H1 (cell line): Measurements from ENCODE around the gene CEMIP2. TPM values are rescaled to one million over a fixed set of nuclear protein-coding genes. Genes with fewer than 3 reads are reported as not detected.

Source experiments
- CTCF ChIA-PET: fragments of 300-600 bp; sonication (Branson Sonifier 250); formaldehyde crosslinking; loops from one replicate; lab custom pipeline; 2021; ENCODE audit not compliant: partially characterized antibody; lab: Charles Lee
- POLR2A ChIA-PET: fragments of 300-600 bp; sonication (Branson Sonifier 250); formaldehyde crosslinking; loops from one replicate; lab custom pipeline; 2021; ENCODE audit warnings: inconsistent platforms; ENCODE audit not compliant: partially characterized antibody; lab: Charles Lee
- DNase-seq, 2 experiments: peaks; one replicate each; pipeline versions ENCODE4 v3.0.0 to v3.0.0-alpha.2; 2010 to 2022; ENCODE audit warnings: low spot score in 2 of 2, low read depth in 1 of 2, mixed read lengths in 1 of 2
- FAIRE-seq: peaks from 2 replicates; lab custom pipeline; 2011; peaks lifted over from hg19 to GRCh38; lab: Jason Lieb, UNC
- H2AFZ ChIP-seq: 2 replicates; pipeline ENCODE4 v1.8.1; 2012; ENCODE audit warnings: low read length, inconsistent platforms
- H2AK5ac ChIP-seq: 2 replicates; pipeline ENCODE4 v1.6.1; 2013; ENCODE audit warnings: low read depth, low read length
- H2BK120ac ChIP-seq: replicated peaks from 2 replicates; pipeline ENCODE3; 2013; ENCODE audit warnings: low read depth, low read length, inconsistent platforms
- H2BK12ac ChIP-seq: 2 replicates; pipeline ENCODE4 v1.6.1; 2013; ENCODE audit warnings: low read depth, low read length
- H2BK15ac ChIP-seq: 2 replicates; pipeline ENCODE4 v1.6.1; 2013; ENCODE audit warnings: low read length
- H2BK20ac ChIP-seq: 2 replicates; pipeline ENCODE4 v1.6.1; 2013; ENCODE audit warnings: low read length
- H2BK5ac ChIP-seq: 2 replicates; pipeline ENCODE4 v1.6.1; 2013; ENCODE audit warnings: low read depth, low read length
- H3K14ac ChIP-seq: 2 replicates; pipeline ENCODE4 v1.6.1; 2013; ENCODE audit warnings: inconsistent platforms; ENCODE audit not compliant: insufficient read length
- H3K18ac ChIP-seq: 2 replicates; pipeline ENCODE4 v1.6.1; 2013; ENCODE audit warnings: low read length; ENCODE audit errors: extremely low read depth
- H3K23ac ChIP-seq: 2 replicates; pipeline ENCODE4 v1.6.1; 2013; ENCODE audit warnings: inconsistent platforms; ENCODE audit not compliant: insufficient read length
- H3K23me2 ChIP-seq: 2 replicates; pipeline ENCODE4 v1.6.1; 2013; ENCODE audit warnings: low read depth, low read length
- H3K27ac ChIP-seq: 2 replicates; pipeline ENCODE4 v1.6.1; 2011; ENCODE audit warnings: low read depth, low read length, inconsistent platforms
- H3K27me3 ChIP-seq, 4 experiments: replicated peaks in 1 of 4; 1 replicate in 1 of 4; 2 replicates in 3 of 4; pipeline versions ENCODE4 v1.6.1 to v1.8.1; 2011 to 2013; ENCODE audit warnings: low read length in 3 of 4, mild to moderate bottlenecking in 3 of 4, inconsistent platforms in 2 of 4, mixed read lengths in 2 of 4, moderate library complexity in 1 of 4; ENCODE audit not compliant: control insufficient read depth in 3 of 4, insufficient read depth in 3 of 4; ENCODE audit errors: extremely low read depth in 1 of 4
- H3K36me3 ChIP-seq, 4 experiments: 2 replicates each; pipeline versions ENCODE4 v1.6.1 to v1.8.1; 2011 to 2013; ENCODE audit warnings: mild to moderate bottlenecking in 4 of 4, low read length in 3 of 4, moderate library complexity in 2 of 4, control low read depth in 1 of 4, inconsistent platforms in 1 of 4; ENCODE audit not compliant: insufficient read depth in 4 of 4, control insufficient read depth in 2 of 4
- H3K4ac ChIP-seq: replicated peaks from 2 replicates; pipeline ENCODE3; 2013; ENCODE audit warnings: low read length, low read depth, mixed read lengths, inconsistent platforms; ENCODE audit not compliant: insufficient read length
- H3K4me1 ChIP-seq, 4 experiments: replicated peaks in 1 of 4; 1 replicate in 1 of 4; 2 replicates in 3 of 4; pipeline versions ENCODE4 v1.6.1 to v1.8.1; 2011 to 2013; ENCODE audit warnings: low read length in 3 of 4, inconsistent platforms in 2 of 4, mixed read lengths in 1 of 4; ENCODE audit not compliant: insufficient read depth in 4 of 4, control insufficient read depth in 3 of 4
- H3K4me2 ChIP-seq, 2 experiments: 2 replicates each; pipeline versions ENCODE4 v1.6.1 to v1.8.1; 2011 to 2013; ENCODE audit warnings: low read depth in 2 of 2, low read length in 2 of 2, control low read depth in 1 of 2, inconsistent platforms in 1 of 2, mild to moderate bottlenecking in 1 of 2; ENCODE audit not compliant: insufficient read depth in 1 of 2
- H3K4me3 ChIP-seq, 4 experiments: fragments of 200-600, 300-600 bp in 1 of 4; sonication (generic), shearing (Covaris generic), sonication (Bioruptor Twin) in 1 of 4; 2 replicates each; pipeline versions ENCODE4 v1.5.1 to v1.8.1; 2011 to 2016; ENCODE audit warnings: low read length in 4 of 4, low read depth in 3 of 4, control low read depth in 2 of 4, inconsistent platforms in 2 of 4, mild to moderate bottlenecking in 2 of 4, mixed read lengths in 1 of 4, moderate library complexity in 1 of 4; ENCODE audit not compliant: insufficient read depth in 2 of 4; ENCODE audit errors: extremely low read depth in 1 of 4
- H3K56ac ChIP-seq: replicated peaks from 2 replicates; pipeline ENCODE3; 2013; ENCODE audit warnings: low read depth, mild to moderate bottlenecking, mixed read lengths, low read length, inconsistent platforms; ENCODE audit not compliant: insufficient read length
- H3K79me1 ChIP-seq: 2 replicates; pipeline ENCODE4 v1.6.1; 2013; ENCODE audit warnings: low read depth, low read length, control low read depth
- H3K79me2 ChIP-seq, 2 experiments: 2 replicates each; pipeline versions ENCODE4 v1.6.1 to v1.8.1; 2012 to 2013; ENCODE audit warnings: low read length in 2 of 2, mild to moderate bottlenecking in 2 of 2, inconsistent platforms in 1 of 2; ENCODE audit not compliant: insufficient read depth in 2 of 2, control insufficient read depth in 1 of 2
- H3K9ac ChIP-seq, 4 experiments: replicated peaks in 1 of 4; 1 replicate in 1 of 4; 2 replicates in 3 of 4; pipeline versions ENCODE4 v1.6.1 to v1.8.1; 2011 to 2013; ENCODE audit warnings: low read depth in 3 of 4, low read length in 3 of 4, control low read depth in 2 of 4, mild to moderate bottlenecking in 2 of 4, moderate library complexity in 2 of 4, inconsistent platforms in 1 of 4; ENCODE audit errors: extremely low read depth in 1 of 4
- H3K9me3 ChIP-seq, 2 experiments: 2 replicates each; pipeline versions ENCODE4 v1.6.1 to v1.8.1; 2012 to 2013; ENCODE audit warnings: mild to moderate bottlenecking in 2 of 2, moderate library complexity in 2 of 2, control low read depth in 1 of 2, inconsistent platforms in 1 of 2, low read depth in 1 of 2, low read length in 1 of 2, mixed read lengths in 1 of 2; ENCODE audit not compliant: insufficient read depth in 2 of 2
- H4K20me1 ChIP-seq, 2 experiments: replicated peaks in 1 of 2; 2 replicates each; pipeline versions ENCODE3 to v1.8.1; 2011 to 2013; ENCODE audit warnings: inconsistent platforms in 2 of 2, low read length in 2 of 2, mild to moderate bottlenecking in 1 of 2; ENCODE audit not compliant: insufficient read depth in 2 of 2, control insufficient read depth in 1 of 2
- H4K5ac ChIP-seq: 2 replicates; pipeline ENCODE4 v1.6.1; 2013; ENCODE audit warnings: low read length, low read depth, mixed read lengths, inconsistent platforms; ENCODE audit not compliant: insufficient read length
- H4K8ac ChIP-seq: 2 replicates; pipeline ENCODE4 v1.8.0; 2013; ENCODE audit warnings: mild to moderate bottlenecking, moderate library complexity, low read length, inconsistent platforms; ENCODE audit not compliant: insufficient read depth; ENCODE audit errors: extremely low read depth
- H4K91ac ChIP-seq: replicated peaks from 2 replicates; pipeline ENCODE3; 2013; ENCODE audit warnings: low read length, mixed read lengths, inconsistent platforms; ENCODE audit not compliant: insufficient read length
- BCL11A ChIP-seq, 2 experiments: IDR thresholded peaks; one replicate each; pipeline ENCODE4 v1.6.1; 2011; ENCODE audit warnings: low read depth in 2 of 2, low read length in 2 of 2, mild to moderate bottlenecking in 2 of 2
- CHD1 ChIP-seq: IDR thresholded peaks from 2 replicates; pipeline ENCODE4 v1.6.1; 2012; ENCODE audit warnings: low read depth, low read length, improper control_type of control experiment
- CTBP2 ChIP-seq: IDR thresholded peaks from 2 replicates; pipeline ENCODE4 v1.7.0; 2011; ENCODE audit warnings: borderline replicate concordance, mild to moderate bottlenecking, moderate library complexity, mixed read lengths, low read length; ENCODE audit not compliant: insufficient read depth, insufficient read length
- EP300 ChIP-seq, 2 experiments: IDR thresholded peaks; 1 replicate in 1 of 2; 2 replicates in 1 of 2; pipeline ENCODE4 v1.6.1; 2011 to 2012; ENCODE audit warnings: low read depth in 2 of 2, low read length in 2 of 2, mild to moderate bottlenecking in 2 of 2, borderline replicate concordance in 1 of 2, inconsistent platforms in 1 of 2, moderate library complexity in 1 of 2
- FOSL1 ChIP-seq: IDR thresholded peaks from 2 replicates; pipeline ENCODE4 v1.6.1; 2011; ENCODE audit warnings: mild to moderate bottlenecking, low read depth, low read length, moderate library complexity; ENCODE audit not compliant: insufficient read depth
- KDM1A ChIP-seq: fragments of 200-600, 300-600 bp; sonication (generic); IDR thresholded peaks from 2 replicates; pipeline ENCODE4 v1.7.1; 2016; ENCODE audit warnings: mild to moderate bottlenecking, low read length, borderline replicate concordance
- PHF8 ChIP-seq: fragments of 200-600 bp; sonication (generic); conservative IDR thresholded peaks from 2 replicates; pipeline ENCODE4 v1.7.1; 2012; ENCODE audit warnings: low read depth, mild to moderate bottlenecking, inconsistent platforms, low read length, moderate library complexity
- POLR2A ChIP-seq, 2 experiments: IDR thresholded peaks; 1 replicate in 1 of 2; 2 replicates in 1 of 2; pipeline ENCODE4 v1.6.1; 2011; ENCODE audit warnings: low read depth in 2 of 2, low read length in 2 of 2, mild to moderate bottlenecking in 2 of 2; ENCODE audit errors: control extremely low read depth in 1 of 2
- SIX5 ChIP-seq: IDR thresholded peaks from 2 replicates; pipeline ENCODE4 v1.6.1; 2011; ENCODE audit warnings: mild to moderate bottlenecking, low read depth, low read length
- TCF12 ChIP-seq: IDR thresholded peaks from 2 replicates; pipeline ENCODE4 v1.6.1; 2011; ENCODE audit warnings: low read depth, mild to moderate bottlenecking, low read length
- USF2 ChIP-seq: IDR thresholded peaks from 2 replicates; pipeline ENCODE4 v1.6.1; 2011; ENCODE audit warnings: low read length, improper control_type of control experiment
- WGBS, 2 experiments: shearing (Covaris generic) in 1 of 2; methylation state at CpG; one replicate each; pipeline versions ENCODE4 v1.1.6 to v1.1.7; 2013 to 2015; ENCODE audit warnings: low lambda C conversion rate in 2 of 2, mixed read lengths in 2 of 2, inconsistent platforms in 1 of 2, low coverage in 1 of 2, missing lambda C conversion rate in 1 of 2; ENCODE audit not compliant: insufficient replicate concordance in 2 of 2, insufficient coverage in 1 of 2, insufficient read length in 1 of 2; ENCODE audit errors: extremely low coverage in 1 of 2, missing lambda C conversion rate in 1 of 2; 5-methylcytosine and 5-hydroxymethylcytosine counted together
- polyA plus RNA-seq, 7 experiments: library from polyadenylated mRNA; depleted of rRNA in 3 of 7; stranded (reverse) in 5 of 7; unstranded in 2 of 7; fragments of >200 nt in 5 of 7; fragments of 200-250 nt in 2 of 7; gene quantifications; 1 replicate in 5 of 7; 2 replicates in 1 of 7; 4 replicates in 1 of 7; pipeline versions ENCODE4 v1.2.1 to v1.2.3, GENCODE V29; 2011 to 2013; ENCODE audit warnings: missing spikeins in 2 of 7, mixed read lengths in 2 of 7
- total RNA-seq: library from RNA; stranded (reverse); fragmentation: NEBNext Ultra II Directional; extraction: Animal tissue kit (Norgen Biotek cat#: 25700); gene quantifications from 2 replicates; pipeline ENCODE4 v1.2.1, GENCODE V29; 2021

Gene CEMIP2
- total and polyA plus RNA-seq, 2 of the 8 experiments (the other 6 are each of a cell fraction or from before 2014, with no cell fraction given): 25.2 to 52.1 TPM

GRCh38 chr9:71716138-71716909, 52.0 kb downstream of the CEMIP2 start:
- Histone ChIP-seq H4K20me1 (peaks cover 0 to 1% of the 10 kb centered on the region in 2 experiments), H3K9ac (no peak overlapping the region), H2BK15ac (no peak overlapping the region), H3K79me1 (no peaks in the 10 kb centered on the region), H3K23me2 (no peaks in the 10 kb centered on the region), H2BK5ac (no peak overlapping the region), H2BK20ac (no peak overlapping the region), H2BK12ac (no peak overlapping the region), H3K23ac (no peak overlapping the region), H2AFZ (no peak overlapping the region), H3K36me3 (peaks cover 12 to 57% (median 23%) of the 10 kb centered on the region in 4 experiments; a peak in 7 of 8 replicates), H2BK120ac (no peak overlapping the region), H4K5ac (no peak overlapping the region), H3K4ac (no peak overlapping the region), H3K18ac (no peak overlapping the region), H3K9me3 (no peaks in the 10 kb centered on the region), H3K79me2 (peaks cover 0 to 3% of the 10 kb centered on the region in 2 experiments; a peak in 1 of 4 replicates), H3K56ac (no peak overlapping the region), H2AK5ac (no peak overlapping the region), H3K27ac (no peak overlapping the region), H3K4me3 (no peak overlapping the region), H3K4me1 (no peaks in the 10 kb centered on the region), H4K8ac (no peak overlapping the region), H3K14ac (no peak overlapping the region), H3K4me2 (no peak overlapping the region), H3K27me3 (no peaks in the 10 kb centered on the region), H4K91ac (no peak overlapping the region)
- POLR2A ChIA-PET: no interaction called here
- DNase-seq (no peak), FAIRE-seq (no peak)
- CTCF ChIA-PET: interaction anchor here (0.6 to 2.4 kb wide), 24 partner anchors 9 to 323 kb away, joined by 3 to 9 read pairs (median 3); no protein-coding TSS in a partner anchor
- WGBS, 2 experiments: 92 to 100% methylated on average over 1 to 2 of the region's 2 CpGs
- no peak for TF ChIP-seq FOSL1
- no peak for TF ChIP-seq TCF12
- TF ChIP-seq SIX5: no peak
- TF ChIP-seq KDM1A: no peak
- TF ChIP-seq POLR2A (IDR thresholded peaks at IDR 0.05; ENCODE audit: control extremely low read depth in 1 of 2, low read depth in 2 of 2, low read length in 2 of 2): no peak
- no peak for TF ChIP-seq BCL11A (IDR thresholded peaks at IDR 0.05; ENCODE audit: low read depth in 2 of 2, low read length in 2 of 2)
- no peak for TF ChIP-seq CHD1
- no peak for TF ChIP-seq CTBP2
- TF ChIP-seq USF2: no peak
- TF ChIP-seq EP300 (IDR thresholded peaks at IDR 0.05; ENCODE audit: borderline replicate concordance in 1 of 2, low read depth in 2 of 2, low read length in 2 of 2): no peak
- no peak for TF ChIP-seq PHF8
